IMR-90 (cell line): ENCODE measurements around the gene CD300C.

Experiments
- BHLHE40 ChIP-seq: fragments of 150-350 bp; IDR thresholded peaks from 2 replicates; pipeline ENCODE4 v1.6.1; 2016; ENCODE audit warnings: mild to moderate bottlenecking, low read depth, low read length
- CEBPB ChIP-seq: IDR thresholded peaks from 2 replicates; pipeline ENCODE4 v1.6.1; 2012; ENCODE audit warnings: low read depth, low read length, improper control_type of control experiment
- CHD1 ChIP-seq: IDR thresholded peaks from 2 replicates; pipeline ENCODE4 v1.6.1; 2012; ENCODE audit warnings: low read depth, low read length, improper control_type of control experiment
- ELK1 ChIP-seq: fragments of 150-350 bp; IDR thresholded peaks from 2 replicates; pipeline ENCODE4 v1.6.1; 2016; ENCODE audit warnings: low read depth, mild to moderate bottlenecking, low read length, moderate library complexity, borderline replicate concordance
- FOS ChIP-seq: fragments of 150-350 bp; IDR thresholded peaks from 2 replicates; pipeline ENCODE4 v1.6.1; 2016; ENCODE audit warnings: low read depth, low read length
- MAFK ChIP-seq: IDR thresholded peaks from 2 replicates; pipeline ENCODE4 v1.6.1; 2012; ENCODE audit warnings: low read depth, low read length, improper control_type of control experiment
- MXI1 ChIP-seq: IDR thresholded peaks from 2 replicates; pipeline ENCODE4 v1.6.1; 2012; ENCODE audit warnings: low read depth, mild to moderate bottlenecking, low read length, moderate library complexity, borderline replicate concordance
- POLR2A ChIP-seq: IDR thresholded peaks from 2 replicates; pipeline ENCODE4 v1.6.1; 2012; ENCODE audit warnings: mild to moderate bottlenecking, low read depth, low read length
- RAD21 ChIP-seq: IDR thresholded peaks from 2 replicates; pipeline ENCODE4 v1.6.1; 2012; ENCODE audit warnings: low read length, improper control_type of control experiment
- RCOR1 ChIP-seq: IDR thresholded peaks from 2 replicates; pipeline ENCODE4 v1.6.1; 2012; ENCODE audit warnings: mild to moderate bottlenecking, low read length, improper control_type of control experiment; ENCODE audit not compliant: insufficient replicate concordance
- RFX5 ChIP-seq: IDR thresholded peaks from 2 replicates; pipeline ENCODE4 v1.8.0; 2012; ENCODE audit warnings: low read depth, mild to moderate bottlenecking, low read length, moderate library complexity
- SMC3 ChIP-seq: fragments of 150-350 bp; IDR thresholded peaks from 2 replicates; pipeline ENCODE4 v1.6.1; 2016; ENCODE audit warnings: low read depth, mild to moderate bottlenecking, antibody characterized with exemption, low read length, moderate library complexity
- USF2 ChIP-seq: fragments of 150-350 bp; IDR thresholded peaks from 2 replicates; pipeline ENCODE4 v1.6.1; 2017; ENCODE audit warnings: mild to moderate bottlenecking, antibody characterized with exemption, low read length, low read depth
- TF ChIP-seq, protein P1 (sequence below): conservative IDR thresholded peaks from 2 replicates; pipeline ENCODE4 v1.5.1; 2012; ENCODE audit warnings: mild to moderate bottlenecking, low read depth, low read length, improper control_type of control experiment

GRCh38 chr17:74561586-74561985 is 15.7 kb upstream of the CD300C start:
- TF ChIP-seq, protein P1, sequence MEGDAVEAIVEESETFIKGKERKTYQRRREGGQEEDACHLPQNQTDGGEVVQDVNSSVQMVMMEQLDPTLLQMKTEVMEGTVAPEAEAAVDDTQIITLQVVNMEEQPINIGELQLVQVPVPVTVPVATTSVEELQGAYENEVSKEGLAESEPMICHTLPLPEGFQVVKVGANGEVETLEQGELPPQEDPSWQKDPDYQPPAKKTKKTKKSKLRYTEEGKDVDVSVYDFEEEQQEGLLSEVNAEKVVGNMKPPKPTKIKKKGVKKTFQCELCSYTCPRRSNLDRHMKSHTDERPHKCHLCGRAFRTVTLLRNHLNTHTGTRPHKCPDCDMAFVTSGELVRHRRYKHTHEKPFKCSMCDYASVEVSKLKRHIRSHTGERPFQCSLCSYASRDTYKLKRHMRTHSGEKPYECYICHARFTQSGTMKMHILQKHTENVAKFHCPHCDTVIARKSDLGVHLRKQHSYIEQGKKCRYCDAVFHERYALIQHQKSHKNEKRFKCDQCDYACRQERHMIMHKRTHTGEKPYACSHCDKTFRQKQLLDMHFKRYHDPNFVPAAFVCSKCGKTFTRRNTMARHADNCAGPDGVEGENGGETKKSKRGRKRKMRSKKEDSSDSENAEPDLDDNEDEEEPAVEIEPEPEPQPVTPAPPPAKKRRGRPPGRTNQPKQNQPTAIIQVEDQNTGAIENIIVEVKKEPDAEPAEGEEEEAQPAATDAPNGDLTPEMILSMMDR, result no peak
- TF ChIP-seq MAFK (no peak), BHLHE40 (no peak), FOS (no peak), SMC3 (no peak), RCOR1 (no peak), CEBPB (no peak), POLR2A (no peak), RAD21 (no peak), USF2 (no peak), MXI1 (no peak), CHD1 (no peak), ELK1 (no peak), RFX5 (no peak)
